ENCODE data around the gene TPGS1.

Gene TPGS1, protein sequence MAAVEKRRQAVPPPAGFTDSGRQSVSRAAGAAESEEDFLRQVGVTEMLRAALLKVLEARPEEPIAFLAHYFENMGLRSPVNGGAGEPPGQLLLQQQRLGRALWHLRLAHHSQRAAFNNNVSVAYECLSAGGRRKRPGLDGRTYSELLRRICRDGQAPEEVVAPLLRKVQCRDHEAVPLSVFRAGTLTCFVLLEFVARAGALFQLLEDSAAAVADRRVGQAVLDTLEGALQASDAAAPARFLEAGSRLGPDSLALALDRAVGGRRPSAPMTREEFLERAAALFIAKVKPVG

DNA sequence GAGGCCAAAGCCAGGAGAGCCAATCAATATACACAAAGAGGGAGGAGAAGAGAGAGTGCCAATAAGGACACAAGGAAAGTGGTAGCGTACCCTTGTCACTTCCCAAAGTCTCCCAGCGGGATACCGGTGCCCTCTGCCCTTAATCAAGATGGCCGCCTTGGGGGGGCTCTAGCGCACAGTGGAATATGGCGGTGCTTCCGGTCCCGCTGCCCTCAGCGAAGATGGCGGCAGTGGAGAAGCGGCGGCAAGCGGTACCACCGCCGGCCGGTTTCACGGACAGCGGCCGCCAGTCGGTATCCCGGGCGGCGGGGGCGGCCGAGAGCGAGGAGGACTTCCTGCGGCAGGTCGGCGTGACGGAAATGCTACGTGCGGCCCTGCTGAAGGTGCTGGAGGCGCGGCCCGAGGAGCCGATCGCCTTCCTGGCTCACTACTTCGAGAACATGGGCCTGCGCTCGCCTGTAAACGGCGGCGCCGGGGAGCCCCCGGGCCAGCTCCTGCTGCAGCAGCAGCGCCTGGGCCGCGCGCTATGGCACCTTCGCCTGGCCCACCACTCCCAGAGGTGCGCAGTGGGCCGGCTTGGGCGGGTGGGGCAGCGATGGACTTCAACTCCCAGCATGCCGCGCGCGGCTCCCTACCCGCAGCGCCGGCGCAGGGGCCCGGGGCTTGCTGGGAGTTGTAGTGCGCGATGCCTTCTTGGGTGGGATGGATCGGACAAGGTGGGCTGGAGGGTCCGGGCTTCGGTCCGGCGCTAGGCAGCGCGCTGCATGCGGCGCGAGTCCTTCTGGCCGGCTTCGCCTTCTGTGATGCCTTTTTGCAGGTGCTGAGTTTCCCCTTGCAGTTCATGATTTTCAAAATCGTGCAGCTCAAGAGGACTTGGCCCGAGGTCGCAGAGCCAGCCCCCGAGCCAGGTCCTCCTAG lies at the start of gene TPGS1:
Gene TPGS1 (plus strand): TSS at position 212 of the 918 bp plus-strand sequence. CDS start 10 bp downstream, at position 222.
- no peaks in the 10 kb centered on the region for H3K27me3 ChIP-seq (ENCODE audit: insufficient read depth, low read length, poor library complexity)
- H3K4me2 ChIP-seq (ENCODE audit: insufficient read depth, low read length), result peak within 1 kb of the TSS; percentile 84
- H3K79me2 ChIP-seq (ENCODE audit: insufficient read depth, low read length), result peaks cover 20% of the 10 kb centered on the region
- DNase-seq, result peak; percentile 96
- peaks cover 62% of the 10 kb centered on the region for H3K4me1 ChIP-seq (ENCODE audit: insufficient read depth, low read length)
- H3K36me3 ChIP-seq (ENCODE audit: insufficient read depth, low read length), result peaks cover 5% of the 10 kb centered on the region
- H2AFZ ChIP-seq (ENCODE audit: low read depth, low read length), result peak within 1 kb of the TSS; percentile 92
- no peaks in the 10 kb centered on the region for H3K9me3 ChIP-seq (ENCODE audit: insufficient read depth, low read length, severe bottlenecking)
- H4K20me1 ChIP-seq (ENCODE audit: insufficient read depth, low read length), result peaks cover 12% of the 10 kb centered on the region; the same call in 1 of the 2 replicates
- peak within 1 kb of the TSS; percentile 89 for H3K9ac ChIP-seq (ENCODE audit: low read depth, low read length)
- peak within 1 kb of the TSS; percentile 74 to 79 for H3K4me3 ChIP-seq (ENCODE audit: low read depth in 1 of 2, low read length in 2 of 2)
- H3K27ac ChIP-seq (ENCODE audit: low read length), result peak within 1 kb of the TSS; percentile 97
- TF ChIP-seq, protein P1, sequence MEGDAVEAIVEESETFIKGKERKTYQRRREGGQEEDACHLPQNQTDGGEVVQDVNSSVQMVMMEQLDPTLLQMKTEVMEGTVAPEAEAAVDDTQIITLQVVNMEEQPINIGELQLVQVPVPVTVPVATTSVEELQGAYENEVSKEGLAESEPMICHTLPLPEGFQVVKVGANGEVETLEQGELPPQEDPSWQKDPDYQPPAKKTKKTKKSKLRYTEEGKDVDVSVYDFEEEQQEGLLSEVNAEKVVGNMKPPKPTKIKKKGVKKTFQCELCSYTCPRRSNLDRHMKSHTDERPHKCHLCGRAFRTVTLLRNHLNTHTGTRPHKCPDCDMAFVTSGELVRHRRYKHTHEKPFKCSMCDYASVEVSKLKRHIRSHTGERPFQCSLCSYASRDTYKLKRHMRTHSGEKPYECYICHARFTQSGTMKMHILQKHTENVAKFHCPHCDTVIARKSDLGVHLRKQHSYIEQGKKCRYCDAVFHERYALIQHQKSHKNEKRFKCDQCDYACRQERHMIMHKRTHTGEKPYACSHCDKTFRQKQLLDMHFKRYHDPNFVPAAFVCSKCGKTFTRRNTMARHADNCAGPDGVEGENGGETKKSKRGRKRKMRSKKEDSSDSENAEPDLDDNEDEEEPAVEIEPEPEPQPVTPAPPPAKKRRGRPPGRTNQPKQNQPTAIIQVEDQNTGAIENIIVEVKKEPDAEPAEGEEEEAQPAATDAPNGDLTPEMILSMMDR (IDR thresholded peaks at IDR 0.05; ENCODE audit: borderline replicate concordance, extremely low read depth, low read length, poor library complexity, severe bottlenecking), result no peak
- no peak for TF ChIP-seq EZH2 (IDR thresholded peaks at IDR 0.05; ENCODE audit: borderline replicate concordance, low read depth, low read length, severe bottlenecking)
- peak; percentile 64 for ATAC-seq (ENCODE audit: insufficient read depth, low read depth)

DNA sequence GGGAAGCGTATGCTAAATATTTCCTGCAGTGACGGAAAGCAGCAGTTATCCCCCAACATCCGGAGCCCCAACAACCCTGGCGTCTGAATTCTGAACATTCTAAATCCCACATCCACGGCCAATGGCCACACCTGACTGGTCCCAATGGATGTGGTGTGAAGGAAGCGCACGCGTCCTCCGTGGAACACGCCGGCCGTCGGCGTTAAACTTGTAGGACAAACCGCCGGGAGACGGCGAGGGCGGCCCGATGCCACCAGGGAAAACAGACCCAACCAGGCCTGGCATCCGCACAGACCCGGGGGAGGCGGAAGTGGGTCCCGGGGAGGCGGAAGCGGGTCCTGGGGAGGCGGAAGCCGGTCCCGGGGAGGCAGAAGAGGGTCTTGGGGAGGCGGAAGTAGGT lies 49.7 kb upstream of the TPGS1 start:
- DNase-seq (no peak), ATAC-seq (ENCODE audit: insufficient read depth, low read depth) (no peak)
- H3K9me3 ChIP-seq (ENCODE audit: insufficient read depth, low read length, severe bottlenecking), result peaks cover 15% of the 10 kb centered on the region
- H3K9ac ChIP-seq (ENCODE audit: low read depth, low read length), result no peak overlapping the region
- no peak for TF ChIP-seq EZH2 (IDR thresholded peaks at IDR 0.05; ENCODE audit: borderline replicate concordance, low read depth, low read length, severe bottlenecking)
- no peak overlapping the region for H2AFZ ChIP-seq (ENCODE audit: low read depth, low read length)
- H3K4me2 ChIP-seq (ENCODE audit: insufficient read depth, low read length), result no peak overlapping the region
- H4K20me1 ChIP-seq (ENCODE audit: insufficient read depth, low read length), result no peaks in the 10 kb centered on the region
- no peak overlapping the region for H3K4me3 ChIP-seq (ENCODE audit: low read depth in 1 of 2, low read length in 2 of 2)
- H3K36me3 ChIP-seq (ENCODE audit: insufficient read depth, low read length), result no peaks in the 10 kb centered on the region
- H3K79me2 ChIP-seq (ENCODE audit: insufficient read depth, low read length), result no peaks in the 10 kb centered on the region
- no peaks in the 10 kb centered on the region for H3K27me3 ChIP-seq (ENCODE audit: insufficient read depth, low read length, poor library complexity)
- H3K27ac ChIP-seq (ENCODE audit: low read length), result no peak overlapping the region
- no peaks in the 10 kb centered on the region for H3K4me1 ChIP-seq (ENCODE audit: insufficient read depth, low read length)

DNA sequence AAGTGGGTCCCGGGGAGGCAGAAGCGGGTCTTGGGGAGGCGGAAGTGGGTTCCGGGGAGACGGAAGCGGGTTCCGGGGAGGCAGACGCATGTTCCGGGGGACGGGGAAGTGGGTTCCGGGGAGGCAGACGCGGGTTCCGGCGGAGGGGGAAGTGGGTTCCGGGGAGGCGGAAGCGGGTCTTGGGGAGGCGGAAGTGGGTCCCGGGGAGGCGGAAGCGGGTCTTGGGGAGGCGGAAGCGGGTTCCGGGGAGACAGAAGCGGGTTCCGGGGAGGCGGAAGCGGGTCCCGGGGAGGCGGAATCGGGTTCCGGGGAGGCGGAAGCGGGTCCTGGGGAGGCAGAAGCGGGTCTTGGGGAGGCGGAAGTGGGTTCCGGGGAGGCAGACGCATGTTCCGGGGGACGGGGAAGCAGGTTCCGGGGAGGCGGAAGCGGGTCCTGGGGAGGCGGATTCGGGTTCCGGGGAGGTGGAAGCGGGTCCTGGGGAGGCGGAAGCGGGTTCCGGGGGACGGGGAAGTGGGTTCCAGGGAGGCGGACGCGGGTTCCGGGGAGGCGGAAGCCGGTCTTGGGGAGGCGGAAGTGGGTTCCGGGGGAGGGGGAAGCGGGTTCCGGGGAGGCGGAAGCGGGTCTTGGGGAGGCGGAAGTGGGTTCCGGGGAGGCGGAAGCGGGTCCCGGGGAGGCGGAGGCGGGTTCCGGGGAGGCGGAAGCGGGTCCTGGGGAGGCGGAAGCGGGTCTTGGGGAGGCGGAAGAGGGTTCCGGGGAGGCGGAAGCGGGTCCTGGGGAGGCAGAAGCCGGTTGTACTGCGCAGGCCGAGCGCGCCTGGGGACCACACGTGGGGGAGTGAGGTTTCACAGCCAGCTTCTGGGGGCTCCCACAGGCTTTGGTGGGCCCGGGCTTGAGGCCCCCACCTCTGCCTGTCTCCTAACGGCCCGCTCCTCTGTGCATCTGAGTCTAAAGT lies 48.9 kb upstream of the TPGS1 start:
- H3K4me2 ChIP-seq (ENCODE audit: insufficient read depth, low read length), result no peak overlapping the region
- no peaks in the 10 kb centered on the region for H3K36me3 ChIP-seq (ENCODE audit: insufficient read depth, low read length)
- no peak overlapping the region for H3K9ac ChIP-seq (ENCODE audit: low read depth, low read length)
- H3K27ac ChIP-seq (ENCODE audit: low read length), result no peak overlapping the region
- DNase-seq, result no peak
- no peaks in the 10 kb centered on the region for H3K27me3 ChIP-seq (ENCODE audit: insufficient read depth, low read length, poor library complexity)
- H3K9me3 ChIP-seq (ENCODE audit: insufficient read depth, low read length, severe bottlenecking), result peaks cover 15% of the 10 kb centered on the region
- H3K79me2 ChIP-seq (ENCODE audit: insufficient read depth, low read length), result no peaks in the 10 kb centered on the region
- no peak for ATAC-seq (ENCODE audit: insufficient read depth, low read depth)
- H3K4me3 ChIP-seq (ENCODE audit: low read depth in 1 of 2, low read length in 2 of 2), result no peak overlapping the region
- H3K4me1 ChIP-seq (ENCODE audit: insufficient read depth, low read length), result no peaks in the 10 kb centered on the region
- H2AFZ ChIP-seq (ENCODE audit: low read depth, low read length), result no peak overlapping the region
- no peaks in the 10 kb centered on the region for H4K20me1 ChIP-seq (ENCODE audit: insufficient read depth, low read length)
- TF ChIP-seq, protein P1 (IDR thresholded peaks at IDR 0.05; ENCODE audit: borderline replicate concordance, extremely low read depth, low read length, poor library complexity, severe bottlenecking), result no peak
- TF ChIP-seq EZH2 (IDR thresholded peaks at IDR 0.05; ENCODE audit: borderline replicate concordance, low read depth, low read length, severe bottlenecking), result no peak

All from DND-41 (cell line).